Muscle of leg (tissue), 11 donors: ENCODE measurements around the gene CPNE4. TPM values are rescaled to one million over a fixed set of nuclear protein-coding genes. Genes with fewer than 3 reads are reported as not detected.
"Not testable (repeated sequence)": the region's sequence is repeated elsewhere in the genome, so short reads cannot be mapped to it uniquely, and the experiment has no call there.

ENCODE experiments used
- DNase-seq: peaks from one replicate; pipeline ENCODE4 v3.0.0; 2013
- H3K27ac ChIP-seq: one replicate; pipeline ENCODE4 v1.5.1; 2013; ENCODE audit warnings: mild to moderate bottlenecking, low read length, control low read depth
- H3K27me3 ChIP-seq: one replicate; pipeline ENCODE4 v1.6.1; 2013; ENCODE audit warnings: low read length; ENCODE audit not compliant: control insufficient read depth, insufficient read depth
- H3K36me3 ChIP-seq: one replicate; pipeline ENCODE4 v1.6.1; 2013; ENCODE audit warnings: low read length; ENCODE audit not compliant: control insufficient read depth, insufficient read depth
- H3K4me1 ChIP-seq: one replicate; pipeline ENCODE4 v1.6.1; 2013; ENCODE audit warnings: low read length; ENCODE audit not compliant: control insufficient read depth, insufficient read depth
- H3K4me3 ChIP-seq: one replicate; pipeline ENCODE4 v1.5.1; 2013; ENCODE audit warnings: low read length, control low read depth
- H3K9me3 ChIP-seq: replicated peaks from 2 replicates; pipeline ENCODE4 v1.6.1; 2013; ENCODE audit warnings: low read depth, low read length; ENCODE audit not compliant: control insufficient read depth
- WGBS: methylation state at CpG from one replicate; pipeline ENCODE4 v1.1.5; 2013; ENCODE audit warnings: missing lambda C conversion rate; ENCODE audit not compliant: insufficient coverage; 5-methylcytosine and 5-hydroxymethylcytosine counted together
- polyA plus RNA-seq, 8 donors: library from polyadenylated mRNA; unstranded; fragments of 120-200 nt; gene quantifications; one replicate each; pipeline versions ENCODE4 v1.2.1 to v1.2.3, GENCODE V29; 2013; ENCODE audit warnings: inconsistent platforms in 1 of 8, low replicate concordance in 1 of 8; ENCODE audit not compliant: insufficient read length in 8 of 8, insufficient read depth in 1 of 8
- total RNA-seq: library from RNA; stranded (reverse); fragments of 120-200 nt; gene quantifications from one replicate; pipeline ENCODE4 v1.2.4, GENCODE V29; 2013

CPNE4 gene
- total and polyA plus RNA-seq, 9 donors = 0.07 to 0.31 (median 0.09) TPM; not detected in 2

GRCh38 chr3:131972550-131972949 is 62.3 kb downstream of the CPNE4 start:
- Histone ChIP-seq H3K4me1 (no peaks in the 10 kb centered on the region), H3K4me3 (no peak overlapping the region), H3K27me3 (no peaks in the 10 kb centered on the region), H3K9me3 (no peaks in the 10 kb centered on the region), H3K27ac (no peak overlapping the region), H3K36me3 (no peaks in the 10 kb centered on the region)
- whole genome bisulfite sequencing = 33% methylated on average over 1 of the region's 4 CpGs
- no peak for DNase-seq

GRCh38 chr3:131972091-131972490 is 62.7 kb downstream of the CPNE4 start:
- Histone ChIP-seq H3K4me1 (no peaks in the 10 kb centered on the region), H3K4me3 (no peak overlapping the region), H3K27me3 (no peaks in the 10 kb centered on the region), H3K9me3 (no peaks in the 10 kb centered on the region), H3K27ac (no peak overlapping the region), H3K36me3 (no peaks in the 10 kb centered on the region)
- DNase-seq = peak; percentile 32
- 60% methylated on average over 1 of the region's 3 CpGs for WGBS

GRCh38 chr3:131963442-131963841 is 71.4 kb downstream of the CPNE4 start:
- not testable (repeated sequence) for H3K27me3 ChIP-seq, H3K4me3 ChIP-seq, H3K9me3 ChIP-seq, H3K36me3 ChIP-seq, H3K4me1 ChIP-seq, DNase-seq, H3K27ac ChIP-seq
- 55% methylated on average over 6 of the region's 8 CpGs for WGBS

DNA sequence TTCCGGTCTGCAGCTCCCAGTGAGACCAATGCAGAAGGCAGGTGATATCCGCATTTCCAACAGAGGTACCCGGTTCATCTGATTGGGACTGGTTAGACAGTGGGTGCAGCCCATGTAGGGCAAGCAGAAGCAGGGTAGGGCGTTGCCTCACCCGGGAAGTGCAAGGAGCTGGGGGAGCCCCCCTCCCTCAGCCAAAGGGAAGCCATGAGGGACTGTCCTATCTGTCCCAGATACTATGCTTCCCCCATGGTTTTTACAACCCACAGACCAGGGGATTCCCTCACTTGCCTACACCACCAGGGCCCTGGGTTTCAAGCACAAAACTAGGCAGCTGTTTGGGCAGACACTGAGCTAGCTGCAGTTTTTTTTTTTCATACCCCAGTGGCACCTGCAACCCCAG is 71.8 kb downstream of the CPNE4 start:
- Histone ChIP-seq H3K9me3 (no peaks in the 10 kb centered on the region), H3K27ac (no peak overlapping the region), H3K36me3 (no peaks in the 10 kb centered on the region), H3K27me3 (no peaks in the 10 kb centered on the region), H3K4me1 (no peaks in the 10 kb centered on the region), H3K4me3 (no peak overlapping the region)
- WGBS = 89% methylated on average over 3 of the region's 5 CpGs
- DNase-seq = no peak

- no CpG with 5 or more reads among the region's 1 CpG for WGBS
- Histone ChIP-seq H3K27ac (no peak overlapping the region), H3K36me3 (no peaks in the 10 kb centered on the region), H3K9me3 (no peaks in the 10 kb centered on the region), H3K27me3 (no peaks in the 10 kb centered on the region), H3K4me3 (no peak overlapping the region), H3K4me1 (no peaks in the 10 kb centered on the region)
- no peak for DNase-seq
Measured at GRCh38 chr3:131960324-131960723, 74.5 kb downstream of the CPNE4 start.

DNA sequence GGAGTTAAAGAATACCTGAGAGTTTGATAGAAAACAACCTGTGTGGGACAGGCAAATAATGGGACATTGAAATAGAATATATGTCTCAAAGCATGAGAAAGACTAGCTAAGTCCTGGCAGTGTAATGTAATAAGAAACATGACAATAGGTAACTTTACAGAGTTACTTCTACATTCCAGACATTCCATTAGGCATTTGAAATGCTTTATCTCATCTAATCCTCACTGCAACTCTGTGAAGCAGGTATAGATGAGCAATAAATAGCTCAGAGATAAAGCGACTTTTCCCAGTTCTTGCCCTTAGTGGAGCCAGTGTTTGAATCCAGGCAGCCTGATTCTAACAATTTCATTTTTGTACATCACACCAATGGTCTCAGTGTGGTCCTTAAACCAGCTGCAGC is 76.8 kb downstream of the CPNE4 start:
- DNase-seq = no peak

GRCh38 chr3:131957511-131957910 is 77.3 kb downstream of the CPNE4 start:
- H3K27me3 ChIP-seq = no peaks in the 10 kb centered on the region
- no peak overlapping the region for H3K4me3 ChIP-seq
- no peak overlapping the region for H3K27ac ChIP-seq
- WGBS = no CpG with 5 or more reads among the region's 5 CpGs
- no peak for DNase-seq
- no peaks in the 10 kb centered on the region for H3K9me3 ChIP-seq
- no peaks in the 10 kb centered on the region for H3K4me1 ChIP-seq
- H3K36me3 ChIP-seq = no peaks in the 10 kb centered on the region

More for the DNA sequence above, 76.8 kb downstream of the CPNE4 start:
- H3K27me3 ChIP-seq = no peaks in the 10 kb centered on the region
- H3K4me1 ChIP-seq = no peaks in the 10 kb centered on the region
- H3K4me3 ChIP-seq = no peak overlapping the region
- no peak overlapping the region for H3K27ac ChIP-seq
- no peaks in the 10 kb centered on the region for H3K36me3 ChIP-seq
- WGBS = no CpG with 5 or more reads among the region's 1 CpG
- H3K9me3 ChIP-seq = no peaks in the 10 kb centered on the region

GRCh38 chr3:131948806-131949205 is 86.0 kb downstream of the CPNE4 start:
- H3K4me1 ChIP-seq = no peaks in the 10 kb centered on the region
- H3K36me3 ChIP-seq = no peaks in the 10 kb centered on the region
- H3K9me3 ChIP-seq = no peaks in the 10 kb centered on the region
- DNase-seq = no peak
- no CpG with 5 or more reads among the region's 1 CpG for WGBS
- H3K27me3 ChIP-seq = no peaks in the 10 kb centered on the region
- H3K27ac ChIP-seq = no peak overlapping the region
- no peak overlapping the region for H3K4me3 ChIP-seq

GRCh38 chr3:131944676-131945075 is 90.1 kb downstream of the CPNE4 start:
- Histone ChIP-seq H3K27me3 (no peaks in the 10 kb centered on the region), H3K4me1 (no peaks in the 10 kb centered on the region), H3K36me3 (no peaks in the 10 kb centered on the region), H3K27ac (no peak overlapping the region), H3K9me3 (no peaks in the 10 kb centered on the region), H3K4me3 (no peak overlapping the region)
- WGBS = no CpG with 5 or more reads among the region's 1 CpG
- DNase-seq = peak; percentile 1

GRCh38 chr3:131933665-131934064 is 101.1 kb downstream of the CPNE4 start:
- H3K36me3 ChIP-seq = no peaks in the 10 kb centered on the region
- no peaks in the 10 kb centered on the region for H3K4me1 ChIP-seq
- H3K9me3 ChIP-seq = no peaks in the 10 kb centered on the region
- 15% methylated on average over 2 of the region's 3 CpGs for WGBS
- DNase-seq = no peak
- H3K27ac ChIP-seq = no peak overlapping the region
- no peaks in the 10 kb centered on the region for H3K27me3 ChIP-seq
- H3K4me3 ChIP-seq = no peak overlapping the region

DNA sequence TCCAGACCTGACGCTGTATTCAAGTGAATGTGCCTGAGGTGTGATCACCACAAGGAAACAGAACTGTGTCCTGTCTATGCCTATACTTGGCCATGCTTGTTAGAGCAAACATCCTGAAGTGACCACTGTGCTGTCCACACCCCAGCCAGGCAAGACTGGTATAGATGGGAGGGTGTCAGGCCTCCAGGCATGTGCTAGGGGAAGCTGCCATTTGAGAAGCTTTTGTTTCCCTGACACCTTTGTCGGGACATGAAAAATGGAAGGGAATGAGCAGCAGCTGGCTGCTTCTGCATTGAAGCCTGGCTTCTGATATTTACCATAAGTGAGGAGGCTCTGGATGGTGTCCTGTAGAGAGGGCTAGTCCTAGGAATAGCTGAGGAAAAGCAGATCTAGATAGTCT is 106.2 kb downstream of the CPNE4 start:
- Histone ChIP-seq H3K36me3 (no peaks in the 10 kb centered on the region), H3K27me3 (no peaks in the 10 kb centered on the region), H3K27ac (no peak overlapping the region), H3K4me1 (no peaks in the 10 kb centered on the region), H3K9me3 (no peaks in the 10 kb centered on the region), H3K4me3 (no peak overlapping the region)
- no peak for DNase-seq
- 70% methylated on average over 2 of the region's 2 CpGs for WGBS
